A673 (cell line): ENCODE results near the gene SERPINA4.

Source experiments
- EZH2 ChIP-seq: fragments of 200-600 bp; sonication (generic); IDR thresholded peaks from 2 replicates; pipeline ENCODE4 v1.6.1; 2017; ENCODE audit warnings: borderline replicate concordance, low read depth, mild to moderate bottlenecking, mixed read lengths, antibody characterized with exemption, low read length; ENCODE audit not compliant: poor library complexity, severe bottlenecking
- TF ChIP-seq, protein P1 (sequence below): fragments of 300-800, 200-600 bp; sonication (generic); conservative IDR thresholded peaks from 2 replicates; pipeline ENCODE4 v1.5.1; 2017; ENCODE audit warnings: low read depth, mild to moderate bottlenecking, antibody characterized with exemption, low read length, moderate library complexity, mixed read lengths

DNA sequence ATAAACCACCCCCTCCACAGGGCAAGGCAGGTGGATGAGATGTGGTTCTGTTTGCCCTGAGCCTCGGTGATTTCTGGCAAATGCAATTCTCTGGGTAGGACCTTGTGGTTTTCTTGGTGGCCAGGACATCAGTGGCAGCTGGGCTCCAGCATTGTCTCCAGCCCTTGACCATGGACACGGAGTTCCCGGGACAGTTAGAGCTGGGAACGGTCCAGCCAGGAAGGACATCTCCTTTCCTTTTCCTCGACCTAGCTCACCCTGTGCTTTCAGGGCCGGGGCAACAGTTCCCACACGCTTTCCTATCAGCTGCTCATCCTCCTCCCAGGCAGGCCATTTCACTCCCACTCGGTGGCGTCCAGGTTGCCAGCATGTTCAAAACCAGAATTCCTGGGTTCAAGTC lies 9.2 kb downstream of the SERPINA4 start:
- no peak for TF ChIP-seq EZH2
- TF ChIP-seq, protein P1, sequence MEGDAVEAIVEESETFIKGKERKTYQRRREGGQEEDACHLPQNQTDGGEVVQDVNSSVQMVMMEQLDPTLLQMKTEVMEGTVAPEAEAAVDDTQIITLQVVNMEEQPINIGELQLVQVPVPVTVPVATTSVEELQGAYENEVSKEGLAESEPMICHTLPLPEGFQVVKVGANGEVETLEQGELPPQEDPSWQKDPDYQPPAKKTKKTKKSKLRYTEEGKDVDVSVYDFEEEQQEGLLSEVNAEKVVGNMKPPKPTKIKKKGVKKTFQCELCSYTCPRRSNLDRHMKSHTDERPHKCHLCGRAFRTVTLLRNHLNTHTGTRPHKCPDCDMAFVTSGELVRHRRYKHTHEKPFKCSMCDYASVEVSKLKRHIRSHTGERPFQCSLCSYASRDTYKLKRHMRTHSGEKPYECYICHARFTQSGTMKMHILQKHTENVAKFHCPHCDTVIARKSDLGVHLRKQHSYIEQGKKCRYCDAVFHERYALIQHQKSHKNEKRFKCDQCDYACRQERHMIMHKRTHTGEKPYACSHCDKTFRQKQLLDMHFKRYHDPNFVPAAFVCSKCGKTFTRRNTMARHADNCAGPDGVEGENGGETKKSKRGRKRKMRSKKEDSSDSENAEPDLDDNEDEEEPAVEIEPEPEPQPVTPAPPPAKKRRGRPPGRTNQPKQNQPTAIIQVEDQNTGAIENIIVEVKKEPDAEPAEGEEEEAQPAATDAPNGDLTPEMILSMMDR = no peak
